ENCODE data around the gene CCNDBP1. TPM values are rescaled to one million over a fixed set of nuclear protein-coding genes. Genes with fewer than 3 reads are reported as not detected.

CCNDBP1 gene
- total and polyA plus RNA-seq, 2 experiments from 2014 or later: 23.9 to 33.5 TPM

DNA sequence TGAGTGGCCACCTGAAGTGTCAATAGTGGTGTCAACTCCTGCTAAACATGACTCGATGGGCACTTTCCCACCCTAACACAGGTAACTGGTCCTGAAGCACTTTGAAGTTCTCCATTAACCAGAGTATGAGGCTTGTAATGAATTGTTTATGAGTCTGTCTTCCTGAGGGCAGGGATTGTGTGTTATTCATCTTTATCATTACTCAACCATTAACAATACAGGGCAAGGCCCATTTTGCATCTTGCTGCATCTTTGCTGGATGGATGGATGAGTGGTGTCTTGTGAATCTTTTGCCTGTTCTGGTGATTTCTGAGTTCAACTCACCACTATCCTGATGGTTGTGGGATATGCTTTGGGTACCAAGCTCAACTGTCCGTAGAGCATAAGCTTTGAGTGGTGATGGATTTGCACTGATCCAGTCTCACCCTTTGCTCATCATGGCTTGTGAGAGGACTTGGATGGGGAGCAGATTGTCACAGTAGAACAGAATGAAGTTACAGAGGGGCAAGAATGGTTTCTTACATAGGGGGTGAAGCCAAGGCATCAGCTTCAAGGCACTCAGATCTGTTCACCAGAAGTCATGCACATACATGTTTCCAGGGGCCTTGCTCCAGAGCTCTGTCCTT lies 57.9 kb downstream of the CCNDBP1 start:
- Histone ChIP-seq H3K4me3 (no peak overlapping the region), H2AFZ (no peak overlapping the region), H3K27ac (ENCODE audit: low read depth) (no peak overlapping the region), H3K27me3 (ENCODE audit: insufficient read depth) (no peaks in the 10 kb centered on the region), H3K9me2 (ENCODE audit: insufficient read depth) (0 out of 2 replicates have a peak, but pooled peaks cover 5% of the 10 kb centered on the region), H3K36me3 (ENCODE audit: insufficient read depth) (no peaks in the 10 kb centered on the region), H3F3A (replicated peaks; ENCODE audit: low read depth) (no peaks in the 10 kb centered on the region), H3K4me2 (no peak overlapping the region), H3K4me1 (ENCODE audit: insufficient read depth) (no peaks in the 10 kb centered on the region), H4K20me1 (replicated peaks; ENCODE audit: insufficient read depth) (no peaks in the 10 kb centered on the region), H3K79me2 (replicated peaks; ENCODE audit: insufficient read depth) (no peaks in the 10 kb centered on the region)
- no peak for DNase-seq (ENCODE audit: low spot score)
- no peaks in the 10 kb centered on the region for H3K36me3 Mint-ChIP-seq (ENCODE audit: low read depth)
- H3K4me3 Mint-ChIP-seq: no peak overlapping the region
- no peaks in the 10 kb centered on the region for H3K9me3 Mint-ChIP-seq
- no peak for ATAC-seq
- H3K27ac Mint-ChIP-seq: no peak overlapping the region
- peaks cover 5% of the 10 kb centered on the region for H3K27me3 Mint-ChIP-seq (ENCODE audit: insufficient read depth, low read depth, poor library complexity)
- no peaks in the 10 kb centered on the region for H3K4me1 Mint-ChIP-seq
- TF ChIP-seq ZNF331 (CRISPR knock-in tag; IDR thresholded peaks at IDR 0.05; ENCODE audit: low read depth): no peak
- TF ChIP-seq, protein P1, sequence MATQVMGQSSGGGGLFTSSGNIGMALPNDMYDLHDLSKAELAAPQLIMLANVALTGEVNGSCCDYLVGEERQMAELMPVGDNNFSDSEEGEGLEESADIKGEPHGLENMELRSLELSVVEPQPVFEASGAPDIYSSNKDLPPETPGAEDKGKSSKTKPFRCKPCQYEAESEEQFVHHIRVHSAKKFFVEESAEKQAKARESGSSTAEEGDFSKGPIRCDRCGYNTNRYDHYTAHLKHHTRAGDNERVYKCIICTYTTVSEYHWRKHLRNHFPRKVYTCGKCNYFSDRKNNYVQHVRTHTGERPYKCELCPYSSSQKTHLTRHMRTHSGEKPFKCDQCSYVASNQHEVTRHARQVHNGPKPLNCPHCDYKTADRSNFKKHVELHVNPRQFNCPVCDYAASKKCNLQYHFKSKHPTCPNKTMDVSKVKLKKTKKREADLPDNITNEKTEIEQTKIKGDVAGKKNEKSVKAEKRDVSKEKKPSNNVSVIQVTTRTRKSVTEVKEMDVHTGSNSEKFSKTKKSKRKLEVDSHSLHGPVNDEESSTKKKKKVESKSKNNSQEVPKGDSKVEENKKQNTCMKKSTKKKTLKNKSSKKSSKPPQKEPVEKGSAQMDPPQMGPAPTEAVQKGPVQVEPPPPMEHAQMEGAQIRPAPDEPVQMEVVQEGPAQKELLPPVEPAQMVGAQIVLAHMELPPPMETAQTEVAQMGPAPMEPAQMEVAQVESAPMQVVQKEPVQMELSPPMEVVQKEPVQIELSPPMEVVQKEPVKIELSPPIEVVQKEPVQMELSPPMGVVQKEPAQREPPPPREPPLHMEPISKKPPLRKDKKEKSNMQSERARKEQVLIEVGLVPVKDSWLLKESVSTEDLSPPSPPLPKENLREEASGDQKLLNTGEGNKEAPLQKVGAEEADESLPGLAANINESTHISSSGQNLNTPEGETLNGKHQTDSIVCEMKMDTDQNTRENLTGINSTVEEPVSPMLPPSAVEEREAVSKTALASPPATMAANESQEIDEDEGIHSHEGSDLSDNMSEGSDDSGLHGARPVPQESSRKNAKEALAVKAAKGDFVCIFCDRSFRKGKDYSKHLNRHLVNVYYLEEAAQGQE (IDR thresholded peaks at IDR 0.05; ENCODE audit: unreplicated experiment): no peak
- no peak for TF ChIP-seq CREB1 (CRISPR knock-in tag; IDR thresholded peaks at IDR 0.05; ENCODE audit: low read depth)
- TF ChIP-seq JUNB (IDR thresholded peaks at IDR 0.05; ENCODE audit: unreplicated experiment): no peak
- no peak for TF ChIP-seq ZNF114 (CRISPR knock-in tag; IDR thresholded peaks at IDR 0.05)
- TF ChIP-seq, protein P2, sequence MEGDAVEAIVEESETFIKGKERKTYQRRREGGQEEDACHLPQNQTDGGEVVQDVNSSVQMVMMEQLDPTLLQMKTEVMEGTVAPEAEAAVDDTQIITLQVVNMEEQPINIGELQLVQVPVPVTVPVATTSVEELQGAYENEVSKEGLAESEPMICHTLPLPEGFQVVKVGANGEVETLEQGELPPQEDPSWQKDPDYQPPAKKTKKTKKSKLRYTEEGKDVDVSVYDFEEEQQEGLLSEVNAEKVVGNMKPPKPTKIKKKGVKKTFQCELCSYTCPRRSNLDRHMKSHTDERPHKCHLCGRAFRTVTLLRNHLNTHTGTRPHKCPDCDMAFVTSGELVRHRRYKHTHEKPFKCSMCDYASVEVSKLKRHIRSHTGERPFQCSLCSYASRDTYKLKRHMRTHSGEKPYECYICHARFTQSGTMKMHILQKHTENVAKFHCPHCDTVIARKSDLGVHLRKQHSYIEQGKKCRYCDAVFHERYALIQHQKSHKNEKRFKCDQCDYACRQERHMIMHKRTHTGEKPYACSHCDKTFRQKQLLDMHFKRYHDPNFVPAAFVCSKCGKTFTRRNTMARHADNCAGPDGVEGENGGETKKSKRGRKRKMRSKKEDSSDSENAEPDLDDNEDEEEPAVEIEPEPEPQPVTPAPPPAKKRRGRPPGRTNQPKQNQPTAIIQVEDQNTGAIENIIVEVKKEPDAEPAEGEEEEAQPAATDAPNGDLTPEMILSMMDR (conservative IDR thresholded peaks at IDR 0.05; ENCODE audit: low read depth in 2 of 2): no peak
- TF ChIP-seq EZH2 (IDR thresholded peaks at IDR 0.05; ENCODE audit: low read depth, unreplicated experiment): no peak
- no peak for TF ChIP-seq STAT1 (IDR thresholded peaks at IDR 0.05; ENCODE audit: unreplicated experiment)
- no peak for TF ChIP-seq POLR2AphosphoS5 (IDR thresholded peaks at IDR 0.05; ENCODE audit: low read depth)
- TF ChIP-seq, protein P3, sequence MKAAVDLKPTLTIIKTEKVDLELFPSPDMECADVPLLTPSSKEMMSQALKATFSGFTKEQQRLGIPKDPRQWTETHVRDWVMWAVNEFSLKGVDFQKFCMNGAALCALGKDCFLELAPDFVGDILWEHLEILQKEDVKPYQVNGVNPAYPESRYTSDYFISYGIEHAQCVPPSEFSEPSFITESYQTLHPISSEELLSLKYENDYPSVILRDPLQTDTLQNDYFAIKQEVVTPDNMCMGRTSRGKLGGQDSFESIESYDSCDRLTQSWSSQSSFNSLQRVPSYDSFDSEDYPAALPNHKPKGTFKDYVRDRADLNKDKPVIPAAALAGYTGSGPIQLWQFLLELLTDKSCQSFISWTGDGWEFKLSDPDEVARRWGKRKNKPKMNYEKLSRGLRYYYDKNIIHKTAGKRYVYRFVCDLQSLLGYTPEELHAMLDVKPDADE (IDR thresholded peaks at IDR 0.05): no peak
- TF ChIP-seq, protein P4, sequence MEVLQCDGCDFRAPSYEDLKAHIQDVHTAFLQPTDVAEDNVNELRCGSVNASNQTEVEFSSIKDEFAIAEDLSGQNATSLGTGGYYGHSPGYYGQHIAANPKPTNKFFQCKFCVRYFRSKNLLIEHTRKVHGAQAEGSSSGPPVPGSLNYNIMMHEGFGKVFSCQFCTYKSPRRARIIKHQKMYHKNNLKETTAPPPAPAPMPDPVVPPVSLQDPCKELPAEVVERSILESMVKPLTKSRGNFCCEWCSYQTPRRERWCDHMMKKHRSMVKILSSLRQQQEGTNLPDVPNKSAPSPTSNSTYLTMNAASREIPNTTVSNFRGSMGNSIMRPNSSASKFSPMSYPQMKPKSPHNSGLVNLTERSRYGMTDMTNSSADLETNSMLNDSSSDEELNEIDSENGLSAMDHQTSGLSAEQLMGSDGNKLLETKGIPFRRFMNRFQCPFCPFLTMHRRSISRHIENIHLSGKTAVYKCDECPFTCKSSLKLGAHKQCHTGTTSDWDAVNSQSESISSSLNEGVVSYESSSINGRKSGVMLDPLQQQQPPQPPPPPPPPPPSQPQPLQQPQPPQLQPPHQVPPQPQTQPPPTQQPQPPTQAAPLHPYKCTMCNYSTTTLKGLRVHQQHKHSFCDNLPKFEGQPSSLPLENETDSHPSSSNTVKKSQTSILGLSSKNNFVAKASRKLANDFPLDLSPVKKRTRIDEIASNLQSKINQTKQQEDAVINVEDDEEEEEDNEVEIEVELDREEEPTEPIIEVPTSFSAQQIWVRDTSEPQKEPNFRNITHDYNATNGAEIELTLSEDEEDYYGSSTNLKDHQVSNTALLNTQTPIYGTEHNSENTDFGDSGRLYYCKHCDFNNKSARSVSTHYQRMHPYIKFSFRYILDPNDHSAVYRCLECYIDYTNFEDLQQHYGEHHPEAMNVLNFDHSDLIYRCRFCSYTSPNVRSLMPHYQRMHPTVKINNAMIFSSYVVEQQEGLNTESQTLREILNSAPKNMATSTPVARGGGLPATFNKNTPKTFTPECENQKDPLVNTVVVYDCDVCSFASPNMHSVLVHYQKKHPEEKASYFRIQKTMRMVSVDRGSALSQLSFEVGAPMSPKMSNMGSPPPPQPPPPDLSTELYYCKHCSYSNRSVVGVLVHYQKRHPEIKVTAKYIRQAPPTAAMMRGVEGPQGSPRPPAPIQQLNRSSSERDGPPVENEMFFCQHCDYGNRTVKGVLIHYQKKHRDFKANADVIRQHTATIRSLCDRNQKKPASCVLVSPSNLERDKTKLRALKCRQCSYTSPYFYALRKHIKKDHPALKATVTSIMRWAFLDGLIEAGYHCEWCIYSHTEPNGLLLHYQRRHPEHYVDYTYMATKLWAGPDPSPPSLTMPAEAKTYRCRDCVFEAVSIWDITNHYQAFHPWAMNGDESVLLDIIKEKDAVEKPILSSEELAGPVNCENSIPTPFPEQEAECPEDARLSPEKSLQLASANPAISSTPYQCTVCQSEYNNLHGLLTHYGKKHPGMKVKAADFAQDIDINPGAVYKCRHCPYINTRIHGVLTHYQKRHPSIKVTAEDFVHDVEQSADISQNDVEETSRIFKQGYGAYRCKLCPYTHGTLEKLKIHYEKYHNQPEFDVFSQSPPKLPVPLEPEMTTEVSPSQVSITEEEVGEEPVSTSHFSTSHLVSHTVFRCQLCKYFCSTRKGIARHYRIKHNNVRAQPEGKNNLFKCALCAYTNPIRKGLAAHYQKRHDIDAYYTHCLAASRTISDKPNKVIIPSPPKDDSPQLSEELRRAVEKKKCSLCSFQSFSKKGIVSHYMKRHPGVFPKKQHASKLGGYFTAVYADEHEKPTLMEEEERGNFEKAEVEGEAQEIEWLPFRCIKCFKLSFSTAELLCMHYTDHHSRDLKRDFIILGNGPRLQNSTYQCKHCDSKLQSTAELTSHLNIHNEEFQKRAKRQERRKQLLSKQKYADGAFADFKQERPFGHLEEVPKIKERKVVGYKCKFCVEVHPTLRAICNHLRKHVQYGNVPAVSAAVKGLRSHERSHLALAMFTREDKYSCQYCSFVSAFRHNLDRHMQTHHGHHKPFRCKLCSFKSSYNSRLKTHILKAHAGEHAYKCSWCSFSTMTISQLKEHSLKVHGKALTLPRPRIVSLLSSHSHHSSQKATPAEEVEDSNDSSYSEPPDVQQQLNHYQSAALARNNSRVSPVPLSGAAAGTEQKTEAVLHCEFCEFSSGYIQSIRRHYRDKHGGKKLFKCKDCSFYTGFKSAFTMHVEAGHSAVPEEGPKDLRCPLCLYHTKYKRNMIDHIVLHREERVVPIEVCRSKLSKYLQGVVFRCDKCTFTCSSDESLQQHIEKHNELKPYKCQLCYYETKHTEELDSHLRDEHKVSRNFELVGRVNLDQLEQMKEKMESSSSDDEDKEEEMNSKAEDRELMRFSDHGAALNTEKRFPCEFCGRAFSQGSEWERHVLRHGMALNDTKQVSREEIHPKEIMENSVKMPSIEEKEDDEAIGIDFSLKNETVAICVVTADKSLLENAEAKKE (CRISPR knock-in tag; IDR thresholded peaks at IDR 0.05): no peak
- no peak for TF ChIP-seq NANOG (IDR thresholded peaks at IDR 0.05; ENCODE audit: borderline replicate concordance)
- no peak for TF ChIP-seq EZH2phosphoT487 (IDR thresholded peaks at IDR 0.05; ENCODE audit: unreplicated experiment)
